Neural crest cell (in vitro differentiated cells): ENCODE data around the gene STMND1. TPM values are rescaled to one million over a fixed set of nuclear protein-coding genes. Genes with fewer than 3 reads are reported as not detected.

Experiments used
- DNase-seq: peaks from one replicate; pipeline ENCODE4 v3.0.0; 2021; ENCODE audit warnings: low read depth, mixed read lengths, low spot score
- H3K27ac Mint-ChIP-seq: one replicate; pipeline ENCODE4 v1.8.0; 2021; ENCODE audit warnings: mild to moderate bottlenecking, mixed read lengths; ENCODE audit not compliant: unreplicated experiment
- H3K27me3 Mint-ChIP-seq: 2 replicates; pipeline ENCODE4 v1.8.0; 2021; ENCODE audit warnings: low read depth, mild to moderate bottlenecking, mixed read lengths
- H3K36me3 Mint-ChIP-seq: 2 replicates; pipeline ENCODE4 v1.8.0; 2021; ENCODE audit warnings: low read depth, mild to moderate bottlenecking, mixed read lengths
- H3K4me1 Mint-ChIP-seq: 2 replicates; pipeline ENCODE4 v1.8.0; 2021; ENCODE audit warnings: mixed read lengths
- H3K4me3 Mint-ChIP-seq: one replicate; pipeline ENCODE4 v1.8.0; 2021; ENCODE audit warnings: mild to moderate bottlenecking, mixed read lengths
- H3K9me3 Mint-ChIP-seq: 2 replicates; pipeline ENCODE4 v1.8.0; 2021; ENCODE audit warnings: mixed read lengths
- CTCF ChIP-seq: fragments of 200-600 bp; sonication (generic); conservative IDR thresholded peaks from 2 replicates; pipeline ENCODE4 v1.5.0; 2021; ENCODE audit warnings: antibody characterized with exemption, mild to moderate bottlenecking
- total RNA-seq: library from RNA; stranded (reverse); gene quantifications from 2 replicates; pipeline ENCODE4 v1.2.1, GENCODE V29; 2021

Gene STMND1
- total RNA-seq, 1 donor from 2014 or later: not detected

- Mint-ChIP-seq H3K4me1 (no peaks in the 10 kb centered on the region), H3K36me3 (peaks cover 3% of the 10 kb centered on the region), H3K9me3 (peaks cover 6% of the 10 kb centered on the region), H3K27me3 (peaks cover 2% of the 10 kb centered on the region), H3K27ac (no peak overlapping the region), H3K4me3 (no peak overlapping the region)
- no peak for TF ChIP-seq CTCF
- DNase-seq: no peak
These were observed 59.2 kb downstream of the STMND1 start for GRCh38 chr6:17161076-17161475.

- Mint-ChIP-seq H3K27ac (no peak overlapping the region), H3K9me3 (peaks cover 6% of the 10 kb centered on the region), H3K4me3 (no peak overlapping the region), H3K36me3 (peaks cover 3% of the 10 kb centered on the region), H3K4me1 (peaks cover 6% of the 10 kb centered on the region), H3K27me3 (peaks cover 2% of the 10 kb centered on the region)
- TF ChIP-seq CTCF: no peak
- no peak for DNase-seq
These were observed 63.5 kb downstream of the STMND1 start for GRCh38 chr6:17165383-17165782.

DNA sequence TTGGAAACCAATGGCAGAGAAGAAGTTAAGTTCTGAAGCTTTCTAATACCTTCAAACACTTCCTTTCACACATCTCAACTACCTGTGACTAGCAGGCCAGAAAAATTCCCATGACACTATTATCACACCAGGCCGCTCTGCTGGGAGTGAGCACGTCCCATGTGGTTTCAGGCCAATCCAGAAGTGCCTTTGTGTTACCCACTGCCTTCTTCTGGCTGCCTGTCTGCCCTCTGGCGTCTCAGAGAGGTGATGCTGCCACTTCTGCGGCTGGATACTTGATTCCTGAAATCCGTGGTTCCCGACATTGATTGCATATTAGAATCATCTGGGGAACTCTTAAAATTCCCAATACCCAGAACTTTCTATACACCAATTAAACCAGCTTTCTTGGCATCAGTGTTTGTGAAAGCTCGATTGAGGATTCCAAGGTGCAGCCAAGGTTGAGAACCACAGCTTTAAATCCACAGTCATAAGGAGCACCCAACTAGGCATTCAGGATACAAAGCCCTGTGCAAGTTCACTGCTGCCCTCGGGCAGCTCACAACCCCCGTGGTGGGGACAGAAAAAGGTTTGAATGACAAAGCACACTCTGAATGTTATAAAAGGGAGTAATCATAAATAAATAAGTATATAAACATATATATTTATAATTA lies 65.6 kb downstream of the STMND1 start:
- peak; percentile 66 for TF ChIP-seq CTCF
- Mint-ChIP-seq H3K27ac (peak overlapping the region; percentile 27), H3K4me3 (no peak overlapping the region), H3K36me3 (peaks cover 3% of the 10 kb centered on the region), H3K9me3 (peaks cover 6% of the 10 kb centered on the region), H3K27me3 (no peaks in the 10 kb centered on the region), H3K4me1 (peaks cover 6% of the 10 kb centered on the region)
- DNase-seq: peak; percentile 52

DNA sequence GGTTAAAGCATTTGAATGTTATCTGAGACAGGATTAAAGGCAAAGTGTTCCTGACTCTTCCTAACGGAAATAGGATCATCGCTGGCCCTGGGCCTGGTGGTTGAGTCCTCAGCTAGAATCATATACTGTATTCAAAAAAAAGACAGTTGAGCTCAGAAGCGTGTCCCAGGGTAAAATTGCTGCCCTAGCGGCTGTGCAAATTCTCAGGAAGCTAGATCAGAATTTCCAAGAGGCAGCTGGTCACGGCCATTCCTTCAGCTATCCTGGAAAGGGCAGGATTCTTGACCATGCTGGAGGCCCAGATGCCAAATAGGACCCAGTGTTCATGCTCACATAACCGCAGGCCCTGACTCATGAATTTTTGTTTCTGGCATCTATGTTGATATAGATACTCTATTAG lies 67.4 kb downstream of the STMND1 start:
- TF ChIP-seq CTCF: no peak
- peaks cover 6% of the 10 kb centered on the region for H3K4me1 Mint-ChIP-seq
- no peak overlapping the region for H3K27ac Mint-ChIP-seq
- H3K9me3 Mint-ChIP-seq: peaks cover 6% of the 10 kb centered on the region
- peaks cover 3% of the 10 kb centered on the region for H3K36me3 Mint-ChIP-seq
- DNase-seq: no peak
- no peaks in the 10 kb centered on the region for H3K27me3 Mint-ChIP-seq
- H3K4me3 Mint-ChIP-seq: no peak overlapping the region

GRCh38 chr6:17169711-17170110 lies 67.9 kb downstream of the STMND1 start:
- no peaks in the 10 kb centered on the region for H3K27me3 Mint-ChIP-seq
- TF ChIP-seq CTCF: no peak

More at GRCh38 chr6:17169711-17170110, 67.9 kb downstream of the STMND1 start:
- H3K4me3 Mint-ChIP-seq: no peak overlapping the region
- peaks cover 6% of the 10 kb centered on the region for H3K4me1 Mint-ChIP-seq
- peaks cover 5% of the 10 kb centered on the region for H3K9me3 Mint-ChIP-seq
- no peak for DNase-seq
- no peak overlapping the region for H3K27ac Mint-ChIP-seq
- peaks cover 3% of the 10 kb centered on the region for H3K36me3 Mint-ChIP-seq
